HepG2 (cell line): ENCODE results near the gene ALOXE3. TPM values are rescaled to one million over a fixed set of nuclear protein-coding genes. Genes with fewer than 3 reads are reported as not detected.
A peak's percentile ranks its signal among the peaks of the same experiment; 100 is the strongest.

Source experiments
- ATF2 ChIP-seq: sonication (generic); formaldehyde crosslinking; IDR thresholded peaks from 2 replicates; pipeline ENCODE4 v1.4.0; 2020; ENCODE audit warnings: missing genetic modification reagents
- DPF2 ChIP-seq: sonication (generic); formaldehyde crosslinking; IDR thresholded peaks from 2 replicates; pipeline ENCODE4 v1.4.0; 2020; ENCODE audit warnings: mild to moderate bottlenecking, low read depth, missing genetic modification reagents, borderline replicate concordance
- EHMT2 ChIP-seq: fragments of 200-600 bp; sonication (generic); IDR thresholded peaks from 2 replicates; pipeline ENCODE4 v1.7.0; 2017; ENCODE audit warnings: antibody characterized with exemption, low read depth, low read length, borderline replicate concordance
- MAFG ChIP-seq: sonication (generic); formaldehyde crosslinking; IDR thresholded peaks from 2 replicates; pipeline ENCODE4 v1.5.1; 2020; ENCODE audit warnings: mild to moderate bottlenecking, missing genetic modification reagents
- MLLT10 ChIP-seq: sonication (generic); formaldehyde crosslinking; IDR thresholded peaks from 2 replicates; pipeline ENCODE4 v1.4.0; 2020; ENCODE audit warnings: missing genetic modification reagents
- PRDM15 ChIP-seq: sonication (generic); formaldehyde crosslinking; IDR thresholded peaks from 2 replicates; pipeline ENCODE4 v1.4.0; 2020; ENCODE audit warnings: missing genetic modification reagents
- RNF219 ChIP-seq: sonication (generic); formaldehyde crosslinking; IDR thresholded peaks from 2 replicates; pipeline ENCODE4 v1.5.0; 2020; ENCODE audit warnings: mild to moderate bottlenecking, missing genetic modification reagents
- SAFB2 ChIP-seq: sonication (generic); formaldehyde crosslinking; IDR thresholded peaks from 2 replicates; pipeline ENCODE4 v1.5.1; 2020; ENCODE audit warnings: missing genetic modification reagents, low read depth, mild to moderate bottlenecking, borderline replicate concordance
- SAP130 ChIP-seq: IDR thresholded peaks from 2 replicates; pipeline ENCODE4 v1.6.1; 2016; ENCODE audit warnings: low read depth
- SOX5 ChIP-seq: IDR thresholded peaks from 2 replicates; pipeline ENCODE4 v1.6.1; 2016; ENCODE audit warnings: borderline replicate concordance
- SRY ChIP-seq: sonication (generic); formaldehyde crosslinking; IDR thresholded peaks from 2 replicates; pipeline ENCODE4 v1.8.0; 2022; ENCODE audit warnings: mild to moderate bottlenecking, missing genetic modification reagents
- TFDP2 ChIP-seq: sonication (generic); formaldehyde crosslinking; IDR thresholded peaks from 2 replicates; pipeline ENCODE4 v1.4.0; 2020; ENCODE audit warnings: missing genetic modification reagents
- ZGPAT ChIP-seq: IDR thresholded peaks from 2 replicates; pipeline ENCODE4 v1.6.1; 2016; ENCODE audit warnings: mild to moderate bottlenecking
- ZNF296 ChIP-seq: sonication (generic); formaldehyde crosslinking; conservative IDR thresholded peaks from 2 replicates; pipeline ENCODE4 v1.5.0; 2020; ENCODE audit warnings: mild to moderate bottlenecking, missing genetic modification reagents
- ZNF367 ChIP-seq: sonication (generic); formaldehyde crosslinking; IDR thresholded peaks from 2 replicates; pipeline ENCODE4 v1.4.0; 2020; ENCODE audit warnings: missing genetic modification reagents, borderline replicate concordance
- ZNF441 ChIP-seq: sonication (generic); formaldehyde crosslinking; IDR thresholded peaks from 2 replicates; pipeline ENCODE4 v1.7.0; 2021; ENCODE audit warnings: missing genetic modification reagents, borderline replicate concordance
- ZSCAN12 ChIP-seq: sonication (generic); formaldehyde crosslinking; IDR thresholded peaks from 2 replicates; pipeline ENCODE4 v1.9.0; 2021; ENCODE audit warnings: mild to moderate bottlenecking, missing genetic modification reagents
- ZSCAN29 ChIP-seq: sonication (generic); formaldehyde crosslinking; conservative IDR thresholded peaks from 2 replicates; pipeline ENCODE4 v1.4.0; 2020; ENCODE audit warnings: mild to moderate bottlenecking, missing genetic modification reagents
- polyA plus RNA-seq, 8 experiments: library from polyadenylated mRNA; depleted of rRNA in 3 of 8; stranded (reverse) in 7 of 8; unstranded in 1 of 8; fragments of >200 nt; fragmentation: Illumina TruSeq in 4 of 8; extraction: Trizol in 4 of 8; gene quantifications; 2 replicates each; pipeline versions ENCODE4 v1.2.1 to v1.2.3, GENCODE V29; 2011 to 2016; ENCODE audit warnings: low read depth in 4 of 8, missing spikeins in 1 of 8, mixed read lengths in 1 of 8; ENCODE audit not compliant: insufficient read depth in 1 of 8
- total RNA-seq, 5 experiments: library from RNA; depleted of rRNA; stranded (reverse); fragments of >200 nt; fragmentation: Illumina TruSeq; extraction: Trizol; gene quantifications; 2 replicates each; pipeline ENCODE4 v1.2.3, GENCODE V29; 2016; ENCODE audit warnings: low read depth in 1 of 5

ALOXE3 gene
- total and polyA plus RNA-seq, 2 of the 13 experiments (the other 11 are each of a cell fraction or from before 2014, with no cell fraction given): 0.07 TPM; not detected in 1

GRCh38 chr17:8056232-8056975 lies 61.9 kb downstream of the ALOXE3 start (continued):
- TF ChIP-seq ATF2 (CRISPR knock-in tag): peak; percentile 94
- no peak for TF ChIP-seq ZSCAN12 (CRISPR knock-in tag)
- TF ChIP-seq RNF219 (CRISPR knock-in tag): peak; percentile 89; the same call in 1 of the 2 replicates
- TF ChIP-seq SAFB2 (CRISPR knock-in tag): 0 out of 2 replicates have a peak, but pooled peaks have one; percentile 24
- peak; percentile 85; the same call in 1 of the 2 replicates for TF ChIP-seq ZSCAN29 (CRISPR knock-in tag)
- no peak; the same call in 1 of the 2 replicates for TF ChIP-seq ZNF296 (CRISPR knock-in tag)
- TF ChIP-seq DPF2 (CRISPR knock-in tag): peak; percentile 83; the same call in 1 of the 2 replicates
- TF ChIP-seq MAFG (CRISPR knock-in tag): no peak
- TF ChIP-seq EHMT2: no peak
- no peak for TF ChIP-seq PRDM15 (CRISPR knock-in tag)
- peak; percentile 83 for TF ChIP-seq SOX5
- TF ChIP-seq ZNF441: peak; percentile 14; the same call in 1 of the 2 replicates
- peak; percentile 98 for TF ChIP-seq ZGPAT (CRISPR knock-in tag)
- no peak for TF ChIP-seq SRY (CRISPR knock-in tag)
- TF ChIP-seq TFDP2 (CRISPR knock-in tag): peak; percentile 7; the same call in 1 of the 2 replicates
- peak; percentile 69; the same call in 1 of the 2 replicates for TF ChIP-seq SAP130 (CRISPR knock-in tag)
- no peak for TF ChIP-seq MLLT10
- no peak for TF ChIP-seq ZNF367 (CRISPR knock-in tag)
